MM.1S (cell line): Measurements from ENCODE around the gene TJP2.

ENCODE experiments used
- DNase-seq: peaks from one replicate; pipeline ENCODE4 v3.0.0-alpha.2; 2015
- H2AFZ ChIP-seq: fragments of 300-600 bp; sonication (generic); 2 replicates; pipeline ENCODE4 v1.6.0; 2016; ENCODE audit warnings: antibody characterized with exemption, low read length
- H3F3A ChIP-seq: fragments of 300-600 bp; sonication (generic); 2 replicates; pipeline ENCODE4 v1.6.1; 2016; ENCODE audit warnings: mild to moderate bottlenecking, antibody characterized with exemption, low read length, moderate library complexity, mixed read lengths; ENCODE audit not compliant: insufficient read depth
- H3K27ac ChIP-seq: fragments of 300-600 bp; sonication (generic); 2 replicates; pipeline ENCODE4 v1.5.1; 2016; ENCODE audit warnings: mild to moderate bottlenecking, low read length
- H3K27me3 ChIP-seq: fragments of 300-600 bp; sonication (generic); replicated peaks from 2 replicates; pipeline ENCODE4 v1.6.0; 2016; ENCODE audit warnings: low read length; ENCODE audit not compliant: insufficient read depth
- H3K36me3 ChIP-seq: fragments of 300-600 bp; sonication (generic); replicated peaks from 2 replicates; pipeline ENCODE4 v1.6.1; 2016; ENCODE audit warnings: mild to moderate bottlenecking, low read length, mixed read lengths; ENCODE audit not compliant: insufficient read depth
- H3K4me1 ChIP-seq: fragments of 300-600 bp; sonication (generic); 2 replicates; pipeline ENCODE4 v1.6.1; 2016; ENCODE audit warnings: low read length, mixed read lengths
- H3K4me2 ChIP-seq: fragments of 300-600 bp; sonication (generic); 2 replicates; pipeline ENCODE4 v1.6.0; 2016; ENCODE audit warnings: low read depth, low read length
- H3K4me3 ChIP-seq: fragments of 300-600 bp; sonication (generic); 2 replicates; pipeline ENCODE4 v1.5.1; 2016; ENCODE audit warnings: low read length, mixed read lengths
- H3K79me2 ChIP-seq: fragments of 300-600 bp; sonication (generic); 2 replicates; pipeline ENCODE4 v1.6.1; 2016; ENCODE audit warnings: mixed run types, low read length, mixed read lengths
- H3K9ac ChIP-seq: fragments of 300-600 bp; sonication (generic); 2 replicates; pipeline ENCODE4 v1.6.1; 2016; ENCODE audit warnings: low read length, mixed read lengths
- H3K9me2 ChIP-seq: fragments of 300-600 bp; sonication (generic); replicated peaks from 2 replicates; pipeline ENCODE4 v1.6.1; 2016; ENCODE audit warnings: mild to moderate bottlenecking, low read length, mixed read lengths; ENCODE audit not compliant: insufficient read depth
- H3K9me3 ChIP-seq: fragments of 300-600 bp; sonication (generic); replicated peaks from 2 replicates; pipeline ENCODE4 v1.6.1; 2016; ENCODE audit warnings: mild to moderate bottlenecking, low read length, mixed read lengths; ENCODE audit not compliant: insufficient read depth
- H4K20me1 ChIP-seq: fragments of 300-600 bp; sonication (generic); 2 replicates; pipeline ENCODE4 v1.6.1; 2016; ENCODE audit warnings: mild to moderate bottlenecking, low read length, moderate library complexity, mixed read lengths; ENCODE audit not compliant: insufficient read depth
- CTCF ChIP-seq: fragments of 300-600 bp; sonication (generic); IDR thresholded peaks from 2 replicates; pipeline ENCODE4 v1.5.1; 2016; ENCODE audit warnings: antibody characterized with exemption, low read length, mixed read lengths
- EZH2 ChIP-seq: fragments of 300-600 bp; sonication (generic); optimal IDR thresholded peaks from 2 replicates; pipeline ENCODE3; 2017; ENCODE audit warnings: low read depth, mild to moderate bottlenecking, antibody characterized with exemption, low read length, mixed read lengths
- EZH2phosphoT487 ChIP-seq: fragments of 300-600 bp; sonication (generic); IDR thresholded peaks from 2 replicates; pipeline ENCODE4 v1.6.1; 2018; ENCODE audit warnings: antibody characterized with exemption, low read length

Gene TJP2

GRCh38 chr9:69317894-69318293 is 143.8 kb downstream of the TJP2 start:
- Histone ChIP-seq H3K9me3 (no peaks in the 10 kb centered on the region), H4K20me1 (no peaks in the 10 kb centered on the region), H3F3A (no peaks in the 10 kb centered on the region), H3K4me3 (no peak overlapping the region), H3K9me2 (no peaks in the 10 kb centered on the region), H3K9ac (no peak overlapping the region), H3K4me1 (no peaks in the 10 kb centered on the region), H3K27me3 (no peaks in the 10 kb centered on the region), H3K36me3 (no peaks in the 10 kb centered on the region), H3K4me2 (no peak overlapping the region), H3K27ac (no peak overlapping the region), H2AFZ (no peak overlapping the region), H3K79me2 (no peaks in the 10 kb centered on the region)
- TF ChIP-seq EZH2 (no peak), CTCF (no peak), EZH2phosphoT487 (no peak)
- no peak for DNase-seq

- Histone ChIP-seq H3F3A (no peaks in the 10 kb centered on the region), H3K79me2 (no peaks in the 10 kb centered on the region), H3K36me3 (no peaks in the 10 kb centered on the region), H2AFZ (no peak overlapping the region), H3K4me3 (no peak overlapping the region), H3K9me3 (no peaks in the 10 kb centered on the region), H3K9ac (no peak overlapping the region), H3K9me2 (no peaks in the 10 kb centered on the region), H4K20me1 (no peaks in the 10 kb centered on the region), H3K27me3 (no peaks in the 10 kb centered on the region; the same call in 1 of the 2 replicates), H3K27ac (no peak overlapping the region), H3K4me2 (no peak overlapping the region), H3K4me1 (no peaks in the 10 kb centered on the region)
- no peak for TF ChIP-seq EZH2
- TF ChIP-seq CTCF = no peak
- TF ChIP-seq EZH2phosphoT487 = no peak
- no peak for DNase-seq
These were observed 145.4 kb downstream of the TJP2 start for GRCh38 chr9:69319324-69320025.

GRCh38 chr9:69322256-69322655 is 148.2 kb downstream of the TJP2 start:
- Histone ChIP-seq H3K27ac (no peak overlapping the region), H3K27me3 (no peaks in the 10 kb centered on the region; the same call in 1 of the 2 replicates), H3K79me2 (no peaks in the 10 kb centered on the region), H2AFZ (no peak overlapping the region), H3K9me3 (no peaks in the 10 kb centered on the region), H4K20me1 (no peaks in the 10 kb centered on the region), H3K36me3 (no peaks in the 10 kb centered on the region), H3K4me2 (no peak overlapping the region), H3F3A (no peaks in the 10 kb centered on the region), H3K4me1 (no peaks in the 10 kb centered on the region), H3K9ac (no peak overlapping the region), H3K9me2 (no peaks in the 10 kb centered on the region), H3K4me3 (no peak overlapping the region)
- TF ChIP-seq EZH2phosphoT487 = no peak
- no peak for TF ChIP-seq CTCF
- no peak for TF ChIP-seq EZH2
- DNase-seq = no peak
